ENCODE data around the gene CDCA4.

- TF ChIP-seq CTCF (IDR thresholded peaks at IDR 0.05) = no peak
- no peak for TF ChIP-seq ZFX (IDR thresholded peaks at IDR 0.05; ENCODE audit: borderline replicate concordance)
Measured at GRCh38 chr14:105034315-105035039, 13.6 kb upstream of the CDCA4 start.

Measured in 22Rv1 (cell line).